ENCODE data around the gene TOR2A.

DNA sequence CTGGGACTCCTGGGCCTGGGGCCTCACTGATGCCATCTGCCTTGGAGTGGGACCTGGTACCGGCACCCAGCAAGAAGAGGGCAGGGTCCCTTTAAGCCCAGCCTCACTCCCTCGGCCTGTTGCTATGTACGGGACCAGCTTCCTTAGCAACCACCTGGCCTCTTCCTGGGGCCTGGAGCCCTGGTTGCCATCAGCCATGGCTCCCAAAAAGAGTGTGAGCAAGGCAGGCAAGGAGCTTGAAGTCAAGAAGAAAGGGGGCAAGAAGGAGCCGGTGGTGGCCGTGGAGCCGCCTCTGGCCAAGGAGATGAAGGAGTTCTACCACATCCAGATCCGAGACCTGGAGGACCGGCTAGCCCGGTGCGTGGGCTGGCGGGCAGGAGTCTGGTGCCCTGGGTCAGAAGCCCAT, 28.3 kb downstream of the TOR2A start, which contains the start of gene CFAP157:
- TF ChIP-seq CTCF (IDR thresholded peaks at IDR 0.05; ENCODE audit: low read length): no peak
- TF ChIP-seq EZH2 (optimal IDR thresholded peaks at IDR 0.05; ENCODE audit: low read depth, low read length): no peak

Measured in MM.1S (cell line).